Activated naive CD4-positive, alpha-beta T cell treated with anti-CD3 and anti-CD28 coated beads, Interleukin-2, amount 50 U/mL, for 24 hours (primary cell): ENCODE data around the gene MAST4.

ENCODE experiments used
- H3K27ac Mint-ChIP-seq: one replicate; pipeline ENCODE4 v1.8.0; 2021; ENCODE audit warnings: mild to moderate bottlenecking, mixed read lengths
- H3K27me3 Mint-ChIP-seq: one replicate; pipeline ENCODE4 v1.8.0; 2021; ENCODE audit warnings: mixed read lengths
- H3K36me3 Mint-ChIP-seq: one replicate; pipeline ENCODE4 v1.8.0; 2021; ENCODE audit warnings: mixed read lengths
- H3K4me1 Mint-ChIP-seq: one replicate; pipeline ENCODE4 v1.8.0; 2021; ENCODE audit warnings: mixed read lengths
- H3K4me3 Mint-ChIP-seq: one replicate; pipeline ENCODE4 v1.8.0; 2021; ENCODE audit warnings: mild to moderate bottlenecking, mixed read lengths
- H3K9me3 Mint-ChIP-seq: one replicate; pipeline ENCODE4 v1.8.0; 2021; ENCODE audit warnings: mixed read lengths

MAST4 gene

GRCh38 chr5:66829826-66830225 lies 233.6 kb downstream of the MAST4 start:
- peak overlapping the region; percentile 53 for H3K4me3 Mint-ChIP-seq
- no peak overlapping the region for H3K27ac Mint-ChIP-seq
- H3K4me1 Mint-ChIP-seq: peaks cover 23% of the 10 kb centered on the region

GRCh38 chr5:66830636-66831035 lies 234.4 kb downstream of the MAST4 start:
- H3K4me3 Mint-ChIP-seq: peak overlapping the region; percentile 27
- H3K36me3 Mint-ChIP-seq: no peaks in the 10 kb centered on the region
- peaks cover 23% of the 10 kb centered on the region for H3K4me1 Mint-ChIP-seq
- no peak overlapping the region for H3K27ac Mint-ChIP-seq
- H3K9me3 Mint-ChIP-seq: no peaks in the 10 kb centered on the region
- peaks cover 27% of the 10 kb centered on the region for H3K27me3 Mint-ChIP-seq

More at GRCh38 chr5:66829826-66830225, 233.6 kb downstream of the MAST4 start:
- Mint-ChIP-seq H3K9me3 (no peaks in the 10 kb centered on the region), H3K27me3 (peaks cover 25% of the 10 kb centered on the region), H3K36me3 (no peaks in the 10 kb centered on the region)

GRCh38 chr5:66839636-66840185 lies 243.5 kb downstream of the MAST4 start:
- Mint-ChIP-seq H3K36me3 (no peaks in the 10 kb centered on the region), H3K9me3 (no peaks in the 10 kb centered on the region), H3K4me1 (peaks cover 8% of the 10 kb centered on the region), H3K4me3 (no peak overlapping the region), H3K27me3 (peaks cover 9% of the 10 kb centered on the region), H3K27ac (no peak overlapping the region)

- Mint-ChIP-seq H3K27me3 (peaks cover 7% of the 10 kb centered on the region), H3K9me3 (no peaks in the 10 kb centered on the region), H3K27ac (no peak overlapping the region), H3K4me1 (peaks cover 8% of the 10 kb centered on the region), H3K36me3 (no peaks in the 10 kb centered on the region), H3K4me3 (no peak overlapping the region)
Measured at GRCh38 chr5:66840511-66841013, 244.4 kb downstream of the MAST4 start.

- H3K4me3 Mint-ChIP-seq: no peak overlapping the region
- peaks cover 7% of the 10 kb centered on the region for H3K27me3 Mint-ChIP-seq
- no peaks in the 10 kb centered on the region for H3K9me3 Mint-ChIP-seq
- H3K4me1 Mint-ChIP-seq: peaks cover 8% of the 10 kb centered on the region
- H3K27ac Mint-ChIP-seq: no peak overlapping the region
- H3K36me3 Mint-ChIP-seq: no peaks in the 10 kb centered on the region
Measured at GRCh38 chr5:66841264-66841663, 245.1 kb downstream of the MAST4 start.

- no peaks in the 10 kb centered on the region for H3K36me3 Mint-ChIP-seq
- no peak overlapping the region for H3K4me3 Mint-ChIP-seq
- no peaks in the 10 kb centered on the region for H3K9me3 Mint-ChIP-seq
- peaks cover 2% of the 10 kb centered on the region for H3K27me3 Mint-ChIP-seq
- H3K4me1 Mint-ChIP-seq: peaks cover 8% of the 10 kb centered on the region
- no peak overlapping the region for H3K27ac Mint-ChIP-seq
Measured at GRCh38 chr5:66842540-66842939, 246.3 kb downstream of the MAST4 start.

GRCh38 chr5:66843065-66843464 lies 246.9 kb downstream of the MAST4 start:
- peaks cover 8% of the 10 kb centered on the region for H3K4me1 Mint-ChIP-seq
- peaks cover 2% of the 10 kb centered on the region for H3K27me3 Mint-ChIP-seq
- no peak overlapping the region for H3K4me3 Mint-ChIP-seq
- no peaks in the 10 kb centered on the region for H3K9me3 Mint-ChIP-seq
- H3K36me3 Mint-ChIP-seq: no peaks in the 10 kb centered on the region
- no peak overlapping the region for H3K27ac Mint-ChIP-seq

- H3K27me3 Mint-ChIP-seq: peaks cover 14% of the 10 kb centered on the region
- H3K36me3 Mint-ChIP-seq: no peaks in the 10 kb centered on the region
- H3K27ac Mint-ChIP-seq: no peak overlapping the region
- H3K4me3 Mint-ChIP-seq: no peak overlapping the region
- no peaks in the 10 kb centered on the region for H3K9me3 Mint-ChIP-seq
- peaks cover 9% of the 10 kb centered on the region for H3K4me1 Mint-ChIP-seq
Measured at GRCh38 chr5:66848749-66849641, 252.8 kb downstream of the MAST4 start.

- Mint-ChIP-seq H3K4me1 (peaks cover 9% of the 10 kb centered on the region), H3K27me3 (peaks cover 11% of the 10 kb centered on the region), H3K9me3 (no peaks in the 10 kb centered on the region), H3K27ac (peak overlapping the region; percentile 4), H3K36me3 (no peaks in the 10 kb centered on the region), H3K4me3 (no peak overlapping the region)
Measured at GRCh38 chr5:66849803-66850202, 253.6 kb downstream of the MAST4 start.

GRCh38 chr5:66850354-66851075 lies 254.3 kb downstream of the MAST4 start:
- peaks cover 11% of the 10 kb centered on the region for H3K27me3 Mint-ChIP-seq
- H3K9me3 Mint-ChIP-seq: no peaks in the 10 kb centered on the region
- H3K4me1 Mint-ChIP-seq: peaks cover 9% of the 10 kb centered on the region
- no peaks in the 10 kb centered on the region for H3K36me3 Mint-ChIP-seq
- peak overlapping the region; percentile 4 for H3K27ac Mint-ChIP-seq
- peak overlapping the region; percentile 24 for H3K4me3 Mint-ChIP-seq

- H3K4me1 Mint-ChIP-seq: peaks cover 9% of the 10 kb centered on the region
- H3K9me3 Mint-ChIP-seq: no peaks in the 10 kb centered on the region
- H3K27ac Mint-ChIP-seq: no peak overlapping the region
- no peaks in the 10 kb centered on the region for H3K36me3 Mint-ChIP-seq
- H3K27me3 Mint-ChIP-seq: peaks cover 11% of the 10 kb centered on the region
- no peak overlapping the region for H3K4me3 Mint-ChIP-seq
Measured at GRCh38 chr5:66851306-66851705, 255.1 kb downstream of the MAST4 start.

- Mint-ChIP-seq H3K27ac (no peak overlapping the region), H3K36me3 (no peaks in the 10 kb centered on the region), H3K4me1 (peaks cover 8% of the 10 kb centered on the region), H3K27me3 (peaks cover 12% of the 10 kb centered on the region), H3K9me3 (no peaks in the 10 kb centered on the region), H3K4me3 (no peak overlapping the region)
Measured at GRCh38 chr5:66854416-66854815, 258.2 kb downstream of the MAST4 start.

- Mint-ChIP-seq H3K36me3 (no peaks in the 10 kb centered on the region), H3K27ac (no peak overlapping the region), H3K4me3 (no peak overlapping the region), H3K27me3 (peaks cover 15% of the 10 kb centered on the region), H3K4me1 (no peaks in the 10 kb centered on the region), H3K9me3 (no peaks in the 10 kb centered on the region)
Measured at GRCh38 chr5:66856041-66856805, 260.0 kb downstream of the MAST4 start.

- no peak overlapping the region for H3K27ac Mint-ChIP-seq
- H3K9me3 Mint-ChIP-seq: no peaks in the 10 kb centered on the region
- H3K27me3 Mint-ChIP-seq: peaks cover 18% of the 10 kb centered on the region
- no peaks in the 10 kb centered on the region for H3K36me3 Mint-ChIP-seq
- no peak overlapping the region for H3K4me3 Mint-ChIP-seq
- no peaks in the 10 kb centered on the region for H3K4me1 Mint-ChIP-seq
Measured at GRCh38 chr5:66859526-66859925, 263.3 kb downstream of the MAST4 start.
